Glomerular visceral epithelial cell (primary cell): ENCODE data around the gene TSPAN9.

Experiments
- DNase-seq: peaks from one replicate; pipeline ENCODE4 v3.0.0-alpha.2; 2016; ENCODE audit errors: extremely low spot score

The TSPAN9 gene

DNA sequence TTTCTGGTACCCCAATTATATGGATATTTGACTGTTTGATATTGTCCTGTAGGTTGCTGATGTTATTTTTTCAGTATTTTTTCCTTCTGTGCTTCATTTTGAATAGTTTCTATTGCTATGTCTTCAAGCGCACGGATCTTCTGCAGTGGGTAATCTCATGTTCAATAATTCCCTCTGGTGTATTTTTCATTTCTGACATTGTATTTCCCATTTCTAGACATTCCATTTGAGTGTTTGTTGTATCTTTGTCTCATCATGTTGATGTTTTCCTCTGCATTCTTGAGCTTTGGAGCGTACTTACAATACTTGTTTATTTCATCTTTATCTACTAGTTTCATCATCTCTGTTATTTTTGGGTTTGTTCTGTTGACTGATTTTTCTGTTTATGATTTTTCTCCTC lies 22.0 kb downstream of the TSPAN9 start:
- no peak for DNase-seq

DNA sequence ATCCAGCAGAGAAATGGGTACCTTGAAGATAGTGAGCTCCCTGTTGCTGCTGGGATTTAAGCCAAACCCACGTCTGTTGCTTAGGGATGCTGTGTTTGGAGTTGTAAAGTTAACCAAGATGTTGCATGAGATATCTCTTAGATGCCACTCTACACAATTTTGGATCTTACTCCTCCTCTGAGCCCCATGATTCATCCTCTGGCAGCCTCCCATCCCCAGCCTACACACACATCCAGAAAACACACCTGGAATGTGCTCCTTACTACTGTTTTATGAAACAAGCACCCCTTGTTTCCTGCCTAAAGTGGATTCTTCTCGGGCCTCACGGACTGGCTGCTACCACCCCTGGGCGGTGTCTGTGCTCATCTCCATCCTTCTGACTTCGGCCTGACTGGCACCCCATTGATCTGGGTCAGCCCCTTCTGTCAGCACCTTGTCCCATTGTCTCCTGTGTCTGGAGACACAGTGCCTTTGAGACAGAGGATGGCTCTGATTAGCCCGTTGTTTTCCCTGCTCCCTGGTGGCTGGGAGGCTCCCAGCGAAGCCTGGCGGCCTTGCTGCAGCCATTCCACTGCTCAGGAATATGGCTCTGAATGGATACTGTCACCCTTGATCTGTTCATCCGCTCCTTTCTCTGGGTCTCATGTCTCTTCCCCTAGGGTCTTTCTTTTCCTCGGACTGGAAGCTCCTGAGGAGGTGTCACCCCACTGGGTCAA lies 24.3 kb downstream of the TSPAN9 start:
- DNase-seq: no peak

DNA sequence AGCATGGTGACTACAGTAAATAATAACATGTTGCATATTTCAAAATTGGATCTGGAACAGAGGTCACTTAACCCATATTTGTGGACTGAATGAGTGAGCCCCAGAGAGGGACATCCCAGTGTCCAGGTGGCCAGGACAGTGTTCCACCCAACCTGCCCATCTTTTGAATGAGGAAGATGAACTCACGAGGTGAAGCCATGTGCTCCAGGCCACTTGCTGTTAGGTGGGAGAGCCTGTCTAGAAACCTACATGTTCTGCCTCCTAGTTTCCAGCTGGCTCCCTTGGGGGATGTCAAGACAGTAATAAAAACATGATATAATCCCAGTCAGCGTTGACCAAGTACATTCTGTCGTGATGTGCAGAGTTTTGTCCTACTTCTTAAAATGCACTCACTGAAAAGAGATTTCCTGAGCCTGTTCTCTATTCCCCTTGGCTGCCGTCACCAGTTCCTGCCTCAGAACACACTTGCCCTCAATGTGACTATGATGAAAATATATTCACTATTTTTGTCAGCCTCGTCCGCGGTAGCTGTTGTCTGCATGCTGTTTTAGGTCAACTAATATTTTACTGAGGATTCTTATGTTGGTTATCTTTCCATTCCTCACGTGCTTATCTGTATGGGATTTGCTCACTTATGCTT lies 25.7 kb downstream of the TSPAN9 start:
- no peak for DNase-seq

DNA sequence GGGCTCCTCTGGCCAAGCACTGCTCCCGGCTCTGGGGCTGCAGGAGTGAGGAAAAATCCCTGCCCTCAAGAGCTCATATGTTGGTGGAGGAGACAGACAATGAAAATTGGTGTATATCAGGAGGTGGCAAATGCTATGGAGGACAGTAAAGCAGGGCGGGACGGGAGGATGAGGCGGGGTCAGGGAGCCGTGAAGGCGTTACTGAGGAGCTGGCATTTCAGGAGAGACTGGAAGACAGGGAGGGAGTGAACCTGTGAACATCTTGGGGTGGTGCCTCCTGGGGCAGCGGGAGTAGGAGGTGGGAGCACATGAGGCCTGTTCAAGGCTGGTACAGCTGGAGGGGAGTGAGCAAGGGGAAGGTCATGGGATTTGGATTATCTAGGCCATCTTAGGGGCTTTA lies 26.6 kb downstream of the TSPAN9 start:
- no peak for DNase-seq

DNA sequence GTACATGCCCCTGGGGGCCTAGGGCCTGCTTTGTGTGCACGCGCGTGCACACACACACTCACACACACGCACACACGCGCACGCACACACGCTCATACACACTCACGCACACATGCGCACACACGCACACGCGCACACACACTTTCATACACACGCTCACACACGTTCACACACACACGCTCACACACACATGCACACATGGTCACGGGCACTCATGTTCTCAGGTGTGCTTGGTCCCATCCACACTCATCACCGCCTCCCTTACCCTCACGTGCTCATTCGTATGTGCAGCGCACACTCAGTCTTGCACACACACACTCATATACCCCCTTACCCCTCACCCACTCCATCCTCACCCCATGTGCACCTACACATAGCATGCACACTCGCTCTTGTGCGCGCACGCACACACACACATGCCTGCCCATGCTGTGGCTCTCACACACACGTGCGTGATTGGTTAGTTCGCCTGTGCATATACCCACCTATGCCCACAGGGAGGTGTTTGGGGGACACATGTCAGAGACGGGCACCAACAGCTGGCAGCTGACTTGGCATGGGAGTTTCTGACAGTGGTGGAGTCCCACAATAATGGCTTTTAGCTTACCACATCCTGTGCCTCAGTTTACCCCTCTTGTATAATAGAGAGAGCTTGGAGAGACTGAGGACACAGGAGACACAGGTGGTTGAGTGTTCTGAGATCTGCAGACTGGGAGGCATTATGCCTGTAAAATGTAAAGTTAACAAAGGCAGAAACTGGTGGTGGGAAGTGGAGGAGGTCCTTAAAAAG lies 28.7 kb downstream of the TSPAN9 start:
- no peak for DNase-seq

DNA sequence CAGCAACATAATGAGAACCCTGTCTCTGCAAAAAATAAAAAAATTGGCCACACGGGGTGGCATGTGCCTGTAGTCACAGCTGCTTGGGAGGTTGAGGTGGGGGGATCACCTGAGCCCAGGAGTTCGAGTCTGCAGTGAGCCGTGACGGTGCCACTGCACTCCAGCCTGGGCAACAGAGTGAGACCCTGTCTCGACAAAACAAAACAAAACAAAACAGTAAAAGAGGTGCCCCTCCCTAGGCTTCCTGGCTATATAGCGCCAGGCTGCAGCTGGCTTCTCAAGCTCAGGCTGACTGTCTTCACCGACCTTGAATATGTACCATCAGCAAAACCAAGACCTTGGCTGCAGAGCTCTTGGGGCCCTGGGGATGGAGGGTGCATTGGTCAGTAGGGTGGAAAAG lies 29.4 kb downstream of the TSPAN9 start:
- DNase-seq: no peak

DNA sequence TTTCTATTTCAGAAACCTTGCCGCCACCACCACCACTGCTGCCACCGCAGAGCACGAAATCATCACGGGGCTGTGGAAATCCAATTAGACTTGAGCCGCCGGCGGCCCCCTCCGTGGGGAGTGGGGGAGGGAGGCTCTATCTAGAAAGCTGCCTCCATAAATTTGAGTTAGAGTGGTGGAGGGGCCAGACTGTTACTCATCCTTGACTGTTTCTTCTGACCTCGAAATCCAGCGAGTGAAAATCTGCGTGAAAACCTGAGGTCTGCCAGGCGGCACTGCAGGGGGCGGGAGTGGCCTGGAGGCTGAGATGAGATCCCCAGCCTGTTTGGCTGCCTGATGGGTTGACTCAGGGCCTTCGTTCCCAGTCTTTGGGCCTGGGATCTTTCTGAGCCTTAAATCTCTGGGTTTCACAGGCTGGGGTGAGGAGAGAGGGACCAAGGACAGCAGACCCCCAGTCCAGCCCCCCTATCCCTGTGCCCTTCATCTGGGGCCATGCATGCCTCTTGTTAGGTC lies 29.9 kb downstream of the TSPAN9 start:
- DNase-seq: peak; percentile 68

DNA sequence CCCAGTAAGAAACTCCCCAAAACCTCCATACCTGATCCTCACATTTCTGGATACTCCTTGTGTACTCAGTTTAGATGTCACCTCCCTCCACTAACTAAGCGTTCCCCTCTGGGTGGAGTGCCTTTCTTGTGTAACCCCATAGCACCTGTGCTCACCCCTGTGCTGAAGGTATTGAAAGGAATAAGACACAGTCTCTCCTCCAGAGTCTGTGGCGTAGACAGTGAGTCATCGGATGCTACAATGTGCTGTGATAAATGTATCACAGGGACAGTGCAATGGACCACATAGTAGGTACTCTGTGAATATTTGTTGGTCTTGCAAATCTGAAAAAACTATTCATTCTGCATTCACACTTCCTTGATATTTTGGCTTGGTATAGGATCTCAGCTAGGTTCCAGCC lies 30.8 kb downstream of the TSPAN9 start:
- no peak for DNase-seq

DNA sequence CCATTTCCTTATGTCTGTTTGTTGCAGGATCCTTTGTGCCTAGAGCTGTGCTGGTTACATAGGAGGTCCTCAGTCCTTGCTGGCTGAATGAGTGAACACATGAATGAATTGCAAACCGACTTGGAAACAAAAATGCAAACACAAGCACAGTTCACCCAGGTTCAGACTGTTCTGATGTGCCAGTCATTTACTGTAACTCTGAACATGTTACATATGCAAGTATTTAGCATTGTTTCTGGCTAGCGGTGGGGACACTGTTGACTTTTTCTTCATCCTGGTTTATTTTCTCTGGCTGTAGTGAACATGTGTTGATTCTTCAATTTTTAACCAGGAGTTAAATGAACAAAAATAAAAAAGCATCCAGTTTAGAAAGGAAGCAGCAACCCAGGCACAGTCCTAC lies 33.4 kb downstream of the TSPAN9 start:
- no peak for DNase-seq

DNA sequence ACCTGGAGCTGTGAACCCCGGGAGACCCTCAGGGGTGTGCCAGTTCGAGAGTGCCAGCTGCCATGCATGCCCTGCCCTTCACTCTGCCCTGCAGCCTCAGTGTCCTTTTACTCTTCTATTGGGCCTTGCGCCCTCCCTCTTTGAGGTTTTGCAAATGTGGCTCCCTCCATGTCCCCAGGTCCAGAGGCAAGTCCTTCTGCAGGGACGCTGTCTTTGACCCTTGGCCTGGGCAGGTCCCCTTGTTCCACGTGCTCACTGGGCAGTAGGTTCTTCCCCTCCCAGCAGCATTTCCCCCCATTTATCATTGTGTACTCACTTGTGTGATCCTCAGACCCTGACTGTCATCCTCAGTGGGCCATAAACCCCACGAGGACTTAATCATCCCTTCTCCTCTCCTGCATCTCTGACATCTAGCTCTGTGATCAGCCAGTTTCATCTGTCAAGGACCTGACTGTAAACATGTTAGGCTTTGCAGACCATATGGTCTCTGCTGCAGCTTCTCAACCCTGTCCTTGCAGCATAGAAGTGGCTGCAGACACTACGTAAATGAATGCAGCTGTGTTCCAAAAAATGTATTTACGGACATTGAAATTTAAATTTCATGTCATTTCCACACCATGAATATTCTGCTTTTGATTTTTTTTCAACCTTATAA lies 36.6 kb downstream of the TSPAN9 start:
- DNase-seq: no peak

DNA sequence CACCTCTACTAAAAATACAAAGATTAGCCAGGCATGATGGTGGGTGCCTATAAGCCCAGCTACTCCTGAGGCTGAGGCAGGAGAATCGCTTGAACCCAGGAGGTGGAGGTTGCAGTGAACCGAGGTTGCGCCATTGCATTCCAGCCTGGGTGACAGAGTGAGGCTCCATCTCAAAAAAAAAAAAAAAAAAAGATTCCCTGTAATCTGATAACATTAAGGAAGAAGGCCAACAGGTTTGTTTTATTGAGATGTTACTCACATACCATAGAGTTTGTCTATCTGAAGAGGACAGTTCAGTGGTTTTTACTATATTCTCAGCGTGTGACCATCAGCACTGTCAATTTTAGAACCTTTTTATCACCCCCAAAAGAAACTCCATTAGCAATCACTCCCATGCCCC lies 37.5 kb downstream of the TSPAN9 start:
- no peak for DNase-seq

DNA sequence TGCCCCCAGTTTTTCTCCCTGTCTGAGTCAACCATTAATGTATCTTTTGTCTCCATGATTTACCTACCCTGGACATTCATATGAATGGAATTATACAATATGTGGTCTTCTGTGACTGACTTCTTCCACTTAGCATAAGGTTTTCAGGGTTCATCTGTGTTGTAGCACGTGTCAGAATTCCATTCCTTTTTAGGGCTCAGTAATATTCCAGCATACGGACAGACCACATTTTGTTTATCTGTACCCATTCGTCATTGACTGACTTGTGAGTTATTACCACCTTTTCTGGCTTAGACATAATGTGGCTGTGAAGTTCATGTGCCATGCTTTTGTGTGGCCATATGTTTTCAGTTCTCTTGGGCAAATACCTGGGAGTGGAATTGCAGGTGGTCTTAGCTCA lies 37.9 kb downstream of the TSPAN9 start:
- no peak for DNase-seq

DNA sequence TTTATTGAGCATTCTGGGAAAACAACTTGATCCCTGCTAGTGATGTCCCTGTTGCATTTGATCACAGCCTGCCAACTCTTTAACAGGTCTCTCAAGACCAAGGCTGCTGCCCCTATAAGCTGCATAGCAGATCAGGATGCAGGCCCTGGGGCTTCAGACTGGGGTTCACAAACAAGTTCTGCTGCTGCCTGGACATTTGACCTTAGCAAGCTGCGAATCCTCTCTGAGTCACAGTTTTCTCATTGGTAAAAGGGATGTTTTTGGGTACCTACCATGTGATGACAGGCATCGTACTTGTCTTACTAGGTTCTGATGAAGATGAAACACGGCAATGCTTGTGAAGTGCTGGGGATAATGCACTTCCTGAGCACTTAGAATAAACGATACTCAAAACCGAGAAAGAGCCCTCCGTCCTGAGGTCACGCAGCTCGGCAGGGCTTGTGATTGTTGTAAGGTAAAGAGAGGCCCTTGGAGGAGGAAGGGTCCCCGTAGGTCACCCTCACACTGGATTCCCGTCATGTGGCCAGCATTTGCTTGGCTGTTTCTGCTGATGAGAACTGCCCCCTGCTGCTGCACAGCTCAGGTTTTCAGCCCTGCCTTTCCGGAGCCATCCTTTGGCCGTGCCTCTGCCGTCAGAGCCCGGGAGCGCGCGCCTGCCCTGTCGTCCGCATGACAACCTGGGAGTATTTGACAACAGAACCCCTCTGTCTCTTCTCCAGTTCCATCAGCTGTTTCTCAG lies 39.1 kb downstream of the TSPAN9 start:
- no peak for DNase-seq

DNA sequence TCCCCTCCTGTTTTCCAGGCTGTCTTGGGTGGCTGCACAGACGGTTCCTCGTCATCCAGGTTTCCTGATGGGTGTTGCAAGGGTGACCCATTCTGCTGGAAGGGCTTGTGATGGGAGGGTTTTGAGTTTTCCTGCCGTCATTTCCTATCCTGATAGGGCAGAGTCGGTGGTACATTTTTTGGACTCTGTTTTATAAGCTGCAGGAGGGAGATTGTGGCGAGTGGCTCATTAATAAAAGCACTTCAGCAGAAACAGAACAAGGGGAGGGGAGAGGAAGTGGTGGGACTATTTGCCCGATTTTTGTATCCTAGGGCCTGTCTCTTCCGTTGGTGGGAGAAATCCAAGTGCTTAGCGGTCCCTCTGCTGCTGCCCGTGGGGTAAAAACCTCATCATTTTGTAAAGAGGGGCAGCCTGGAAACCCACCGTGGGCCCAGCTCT lies 40.0 kb downstream of the TSPAN9 start:
- peak; percentile 64 for DNase-seq

DNA sequence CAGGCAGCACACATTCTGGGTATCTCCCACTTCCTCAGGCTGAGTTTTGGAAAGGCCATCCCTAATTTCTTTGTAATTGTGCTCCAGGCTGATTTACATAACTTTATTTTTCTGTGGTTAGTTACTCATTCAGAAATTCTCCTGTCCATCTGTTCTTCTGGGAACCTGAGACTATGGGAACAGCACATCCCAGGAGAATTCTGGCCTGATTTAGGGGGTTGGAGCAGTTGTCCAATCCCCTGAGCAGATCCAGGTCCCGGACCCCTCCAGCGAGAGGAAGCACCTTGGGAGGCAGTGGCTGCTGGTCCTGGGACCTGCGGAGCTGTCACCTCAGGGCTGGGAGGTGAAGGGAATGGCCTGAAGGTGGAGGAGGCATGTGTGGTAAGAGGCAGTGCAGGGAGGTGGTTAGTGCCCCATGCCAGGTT lies 40.4 kb downstream of the TSPAN9 start:
- peak; percentile 76 for DNase-seq

DNA sequence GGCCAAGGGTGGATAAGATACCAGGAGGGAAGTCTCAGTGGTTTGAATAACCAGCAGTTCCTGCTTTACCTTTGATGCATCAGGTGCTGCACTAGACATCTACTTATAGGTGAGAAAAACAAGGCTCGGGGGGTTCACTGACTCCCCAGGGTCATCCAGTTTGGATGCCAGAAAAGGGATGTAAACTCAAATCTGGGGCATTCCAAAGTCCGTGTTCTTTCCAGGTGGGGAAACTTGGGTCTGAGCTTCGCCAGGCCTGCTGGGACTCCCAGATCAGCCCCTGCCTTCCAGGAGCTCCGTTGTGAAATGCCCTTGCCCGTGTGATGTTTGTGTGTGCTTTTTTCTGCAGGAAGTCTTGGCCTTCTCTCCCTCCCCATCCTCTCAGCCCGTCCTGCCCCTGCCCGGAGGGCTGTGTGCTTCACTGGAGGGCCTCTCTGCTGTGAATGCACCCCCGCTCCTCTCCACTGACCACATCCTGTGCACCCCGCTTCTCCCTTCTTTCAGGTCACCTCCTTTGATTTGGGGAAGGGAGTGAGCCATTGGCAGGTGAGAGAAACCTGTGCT lies 42.1 kb downstream of the TSPAN9 start:
- DNase-seq: peak; percentile 30

DNA sequence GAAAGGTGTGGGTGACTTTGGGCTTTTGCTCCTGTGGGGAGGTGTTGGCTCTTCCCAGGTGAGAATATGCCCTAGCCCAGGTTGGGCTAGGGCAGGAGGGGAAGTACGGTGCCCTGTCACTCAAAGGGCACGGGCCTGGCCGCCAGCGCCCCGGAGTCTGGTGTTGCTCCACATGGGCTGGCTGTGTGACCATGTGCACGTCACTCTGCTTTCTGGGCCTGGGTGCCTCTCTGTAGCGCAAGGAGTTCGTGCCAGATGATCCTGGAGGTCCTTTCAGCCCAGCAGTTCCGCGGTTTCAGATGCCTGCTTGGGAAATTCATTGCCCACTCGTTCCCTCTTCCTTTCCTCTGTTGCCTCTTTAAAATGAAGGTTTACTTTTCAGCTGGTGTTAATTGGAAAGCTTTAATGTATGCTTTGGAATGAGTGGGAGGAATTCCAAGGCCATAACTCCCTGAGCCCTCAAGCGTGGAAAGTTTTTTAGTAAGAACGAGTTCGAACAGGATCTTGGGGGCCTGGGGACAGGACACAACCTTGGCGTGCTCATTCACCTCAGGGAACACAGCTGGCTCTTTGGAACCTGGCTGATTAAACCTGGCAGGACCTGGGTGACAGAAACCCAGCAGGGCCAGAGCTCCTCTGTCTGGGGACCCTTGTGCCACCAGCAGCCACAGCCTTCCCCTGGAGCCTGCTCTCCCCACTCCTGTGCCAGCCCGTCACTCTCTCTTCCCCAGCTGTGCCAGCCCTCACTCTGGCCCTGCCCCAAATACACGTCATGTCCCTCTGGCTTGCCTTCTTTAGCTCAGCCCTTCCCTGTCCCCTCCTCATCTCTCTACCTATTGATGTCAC lies 42.8 kb downstream of the TSPAN9 start:
- peak; percentile 79 for DNase-seq

DNA sequence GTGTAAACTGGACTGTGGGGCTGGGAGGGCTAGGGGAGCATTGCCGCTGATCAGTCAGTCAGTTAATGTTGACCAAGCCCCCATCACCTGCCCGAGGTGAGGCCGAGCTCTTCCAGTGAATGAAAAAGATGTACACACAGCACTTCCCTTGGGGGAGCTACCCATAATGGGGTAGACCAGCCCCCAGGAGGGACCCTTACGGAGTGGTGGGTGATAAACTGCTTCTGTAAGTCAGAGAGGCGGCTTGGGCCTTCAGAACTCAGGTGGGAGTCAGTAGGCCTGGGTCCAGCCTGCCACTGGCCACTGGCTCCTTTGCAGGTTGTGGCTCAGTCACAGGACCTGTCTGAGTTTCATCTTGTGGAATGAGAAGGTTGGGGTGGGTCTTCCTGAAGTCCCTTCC lies 43.5 kb downstream of the TSPAN9 start:
- no peak for DNase-seq

DNA sequence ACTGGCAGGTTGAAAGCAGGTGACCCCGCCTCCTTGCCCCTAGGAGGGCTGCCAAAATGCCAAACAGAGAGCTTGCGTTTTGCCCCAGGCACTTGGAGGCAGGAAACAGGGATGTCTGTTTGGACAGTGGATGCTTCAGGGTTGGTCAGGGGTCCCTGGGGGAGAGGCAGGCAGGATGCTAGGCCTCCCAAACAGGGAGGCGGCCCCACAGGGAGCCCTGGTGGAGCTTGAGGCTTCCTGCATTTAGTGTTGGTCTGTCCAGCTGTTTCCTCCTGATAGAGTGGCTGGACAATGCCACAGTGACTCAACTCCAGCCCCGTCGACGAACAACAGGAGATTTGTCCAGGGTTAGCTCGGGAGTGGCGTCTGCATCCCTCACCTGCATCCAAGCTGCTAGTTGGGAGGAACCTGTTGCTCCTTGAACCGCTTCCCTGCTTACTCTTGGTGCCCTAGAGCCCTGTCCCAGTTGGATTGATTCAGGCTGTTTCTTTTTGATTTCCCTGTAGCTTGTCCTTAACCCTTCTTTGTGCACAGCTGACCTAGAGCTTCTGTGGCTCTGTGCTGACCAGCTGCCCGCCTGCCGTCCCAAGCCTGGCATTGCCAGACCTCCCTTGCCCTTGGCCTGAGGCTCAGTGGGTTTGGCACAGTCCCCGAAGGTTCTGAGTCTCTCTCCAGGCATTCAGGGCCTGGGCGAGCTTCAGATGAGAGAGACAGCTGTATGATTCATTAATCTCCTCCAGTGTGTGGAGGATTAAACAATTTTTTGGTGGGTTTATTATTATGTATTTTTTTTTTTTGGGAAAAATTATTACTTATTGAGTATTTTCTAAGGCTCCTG lies 45.9 kb downstream of the TSPAN9 start:
- peak; percentile 84 for DNase-seq
